B cell (primary cell): ENCODE measurements around the gene ENOX1. TPM values are rescaled to one million over a fixed set of nuclear protein-coding genes. Genes with fewer than 3 reads are reported as not detected.

Experiments used
- ATAC-seq: fragments of 200-7000 bp; cut with Tn5 transposase; one replicate; pipeline ENCODE4 v1.10.0; 2021; ENCODE audit warnings: low read depth, mild to moderate bottlenecking, moderate number of reproducible peaks, moderate library complexity
- CTCF ChIA-PET: fragments of 350-600 bp; sonication (Branson Sonifier 250); formaldehyde crosslinking; loops from one replicate; lab custom pipeline; 2021; ENCODE audit warnings: antibody characterized with exemption, inconsistent platforms; lab: Charles Lee
- POLR2A ChIA-PET: fragments of 350-600 bp; sonication (Branson Sonifier 250); formaldehyde crosslinking; loops from one replicate; lab custom pipeline; 2021; ENCODE audit warnings: antibody characterized with exemption; lab: Charles Lee
- DNase-seq: peaks from one replicate; pipeline ENCODE4 v3.0.0; 2013
- H2AFZ ChIP-seq: 2 replicates; pipeline ENCODE4 v1.6.1; 2012; ENCODE audit warnings: mild to moderate bottlenecking, low read depth, low read length; ENCODE audit not compliant: insufficient read depth, poor library complexity, severe bottlenecking
- H3K27ac ChIP-seq, 2 donors: 1 replicate in 1 of 2; 2 replicates in 1 of 2; pipeline ENCODE4 v1.5.1; 2012 to 2013; ENCODE audit warnings: low read length in 2 of 2, mild to moderate bottlenecking in 2 of 2, moderate library complexity in 1 of 2
- H3K27me3 ChIP-seq, 4 experiments: fragments of 200-600 bp in 1 of 4; sonication (generic) in 1 of 4; replicated peaks in 1 of 4; 1 replicate in 2 of 4; 2 replicates in 2 of 4; pipeline versions ENCODE4 v1.6.1 to v1.7.0; 2013 to 2016; ENCODE audit warnings: low read length in 3 of 4, mild to moderate bottlenecking in 2 of 4, mixed read lengths in 1 of 4, moderate library complexity in 1 of 4; ENCODE audit not compliant: insufficient read depth in 4 of 4, control insufficient read depth in 3 of 4; ENCODE audit errors: control extremely low read depth in 1 of 4
- H3K36me3 ChIP-seq, 2 experiments: replicated peaks in 1 of 2; 1 replicate in 1 of 2; 2 replicates in 1 of 2; pipeline versions ENCODE4 v1.6.1 to v1.7.1; 2013; ENCODE audit warnings: low read length in 1 of 2; ENCODE audit not compliant: insufficient read depth in 2 of 2, control insufficient read depth in 1 of 2; ENCODE audit errors: control extremely low read depth in 1 of 2, extremely low read depth in 1 of 2
- H3K4me1 ChIP-seq, 2 donors: fragments of 200-600 bp in 1 of 2; sonication (generic) in 1 of 2; 1 replicate in 1 of 2; 2 replicates in 1 of 2; pipeline versions ENCODE4 v1.5.1 to v1.6.1; 2013 to 2017; ENCODE audit warnings: low read length in 2 of 2; ENCODE audit not compliant: control insufficient read depth in 2 of 2, insufficient read depth in 2 of 2
- H3K4me2 ChIP-seq: replicated peaks from 2 replicates; pipeline ENCODE3; 2012; ENCODE audit warnings: mild to moderate bottlenecking, low read depth, low read length; ENCODE audit not compliant: poor library complexity, severe bottlenecking
- H3K4me3 ChIP-seq, 5 experiments: fragments of 200-600 bp in 1 of 5; sonication (generic) in 1 of 5; 1 replicate in 3 of 5; 2 replicates in 2 of 5; pipeline versions ENCODE4 v1.5.1 to v1.7.0; 2011 to 2016; ENCODE audit warnings: low read length in 4 of 5, mild to moderate bottlenecking in 4 of 5, low read depth in 2 of 5, control low read depth in 1 of 5, moderate library complexity in 1 of 5; ENCODE audit not compliant: insufficient read depth in 1 of 5; ENCODE audit errors: control extremely low read depth in 1 of 5, extremely low read depth in 1 of 5
- H3K79me2 ChIP-seq: fragments of 200-600 bp; sonication (generic); one replicate; pipeline ENCODE4 v1.6.0; 2016; ENCODE audit warnings: low read length; ENCODE audit not compliant: control insufficient read depth, insufficient read depth
- H3K9ac ChIP-seq: fragments of 200-600 bp; sonication (generic); 2 replicates; pipeline ENCODE4 v1.6.1; 2017; ENCODE audit warnings: mild to moderate bottlenecking, low read length, moderate library complexity
- H3K9me3 ChIP-seq, 3 donors: one replicate each; pipeline versions ENCODE4 v1.6.1 to v1.7.1; 2013; ENCODE audit warnings: low read length in 2 of 3; ENCODE audit not compliant: control insufficient read depth in 2 of 3, insufficient read depth in 1 of 3; ENCODE audit errors: control extremely low read depth in 1 of 3
- H4K20me1 ChIP-seq: 2 replicates; pipeline ENCODE4 v1.6.0; 2012; ENCODE audit warnings: mild to moderate bottlenecking, low read length; ENCODE audit not compliant: insufficient read depth, control insufficient read depth, poor library complexity, severe bottlenecking
- H3K27ac Mint-ChIP-seq: one replicate; pipeline ENCODE4 v1.8.0; 2021; ENCODE audit warnings: mixed read lengths
- H3K27me3 Mint-ChIP-seq: one replicate; pipeline ENCODE4 v1.8.0; 2021; ENCODE audit warnings: mixed read lengths
- H3K4me1 Mint-ChIP-seq: one replicate; pipeline ENCODE4 v1.8.0; 2021; ENCODE audit warnings: mixed read lengths
- H3K4me3 Mint-ChIP-seq: one replicate; pipeline ENCODE4 v1.8.0; 2021; ENCODE audit warnings: mixed read lengths
- H3K9me3 Mint-ChIP-seq: one replicate; pipeline ENCODE4 v1.8.0; 2022; ENCODE audit warnings: mixed read lengths; ENCODE audit not compliant: insufficient read depth
- EZH2 ChIP-seq: IDR thresholded peaks from 2 replicates; pipeline ENCODE4 v1.6.1; 2012; ENCODE audit warnings: borderline replicate concordance, low read depth, mild to moderate bottlenecking, moderate library complexity, low read length; ENCODE audit not compliant: insufficient read depth, poor library complexity, severe bottlenecking
- WGBS: methylation state at CpG from one replicate; pipeline ENCODE4 v1.1.5; 2013; ENCODE audit warnings: missing lambda C conversion rate; ENCODE audit not compliant: insufficient coverage; 5-methylcytosine and 5-hydroxymethylcytosine counted together
- intact Hi-C: fragments of 100-400 bp; cut with micrococcal nuclease; formaldehyde crosslinking; loops from one replicate; pipeline ENCODE4 v1.10.0; 2022
- polyA plus RNA-seq: library from polyadenylated mRNA; depleted of rRNA; stranded (reverse); fragments of >200 nt; gene quantifications from 2 replicates; pipeline ENCODE4 v1.2.3, GENCODE V29; 2012
- total RNA-seq, 2 donors: library from RNA; stranded (reverse); fragments of 120-200 nt in 1 of 2; gene quantifications; 1 replicate in 1 of 2; 2 replicates in 1 of 2; pipeline versions ENCODE4 v1.2.3 to v1.2.4, GENCODE V29; 2013 to 2022
- TF ChIP-seq, protein P1 (sequence below): fragments of 200-600 bp; IDR thresholded peaks from one replicate; pipeline ENCODE4 v1.8.0; 2022; ENCODE audit warnings: antibody characterized with exemption, mild to moderate bottlenecking

ENOX1 gene
- total and polyA plus RNA-seq, 2 donors (not counting 1 experiment from before 2014, with no cell fraction given) = not detected

DNA sequence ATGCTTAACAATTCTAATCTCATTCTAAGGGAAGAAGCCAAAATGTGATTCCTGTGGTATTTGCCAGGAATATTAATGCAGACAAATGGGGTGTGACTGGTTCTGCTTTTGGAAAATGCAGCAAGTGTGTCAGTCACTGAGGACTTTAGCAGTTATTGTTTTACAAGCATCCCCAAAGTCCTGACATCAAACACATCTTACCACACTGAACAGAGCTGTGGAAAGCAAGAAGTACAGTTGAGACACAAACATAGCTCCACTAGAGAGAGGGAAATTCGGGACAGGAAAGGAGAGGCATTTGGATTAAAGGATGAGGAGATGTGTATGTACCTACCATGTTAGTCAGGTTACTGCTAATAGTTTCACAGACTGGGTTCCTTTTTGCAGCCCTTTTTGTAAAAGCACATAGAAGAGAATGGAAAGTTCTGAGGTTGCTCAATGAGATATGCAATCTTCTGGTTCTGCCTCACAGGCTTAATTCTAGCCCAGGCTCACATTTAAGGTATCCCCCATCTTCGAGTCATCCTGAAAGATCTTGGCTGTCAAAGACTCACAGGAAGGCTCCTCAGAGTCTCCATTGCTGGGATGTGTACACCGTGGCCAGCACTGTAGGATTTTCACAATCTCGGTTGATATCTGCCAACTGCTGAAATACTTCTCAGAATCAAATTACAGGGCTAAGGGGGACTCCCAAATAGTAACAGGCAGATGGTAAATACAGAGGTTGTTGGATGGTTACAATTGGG, 446.8 kb downstream of the ENOX1 start:
- ATAC-seq = no peak
- H3K27me3 Mint-ChIP-seq = peaks cover 5% of the 10 kb centered on the region

DNA sequence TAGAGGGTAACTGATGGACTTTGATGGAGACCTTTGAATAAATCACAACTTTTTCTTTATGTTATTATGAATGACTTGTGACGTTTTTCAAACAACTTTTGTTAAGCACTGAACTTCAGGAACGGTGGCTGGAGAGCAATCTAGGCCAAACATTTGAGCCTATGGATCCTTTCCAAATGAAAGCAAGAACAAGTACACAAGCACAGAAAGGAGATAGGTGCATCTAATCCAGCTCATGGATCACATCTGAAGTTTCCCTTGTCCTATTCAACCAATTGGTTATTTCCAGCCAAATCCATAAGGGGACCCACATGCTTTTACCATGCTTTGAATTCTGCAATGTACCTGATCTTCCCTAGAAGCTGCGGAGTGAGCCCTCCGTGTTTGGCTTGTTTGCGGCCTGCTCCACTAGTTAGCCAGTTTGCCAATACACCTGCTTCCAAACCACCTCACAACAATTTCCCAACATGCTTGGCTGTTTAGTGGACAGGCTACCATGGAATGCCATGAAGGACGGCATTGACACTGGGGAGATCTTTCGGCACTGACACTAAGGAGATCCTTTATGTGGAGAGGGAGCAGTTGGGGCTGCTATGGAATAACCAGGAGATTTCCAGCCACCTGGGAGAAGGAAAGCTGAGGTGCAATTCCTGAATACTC, 447.5 kb downstream of the ENOX1 start:
- no peaks in the 10 kb centered on the region for H3K9me3 Mint-ChIP-seq
- no peak for DNase-seq
- H3K9me3 ChIP-seq = no peaks in the 10 kb centered on the region
- no peak for TF ChIP-seq EZH2
- TF ChIP-seq, protein P1, sequence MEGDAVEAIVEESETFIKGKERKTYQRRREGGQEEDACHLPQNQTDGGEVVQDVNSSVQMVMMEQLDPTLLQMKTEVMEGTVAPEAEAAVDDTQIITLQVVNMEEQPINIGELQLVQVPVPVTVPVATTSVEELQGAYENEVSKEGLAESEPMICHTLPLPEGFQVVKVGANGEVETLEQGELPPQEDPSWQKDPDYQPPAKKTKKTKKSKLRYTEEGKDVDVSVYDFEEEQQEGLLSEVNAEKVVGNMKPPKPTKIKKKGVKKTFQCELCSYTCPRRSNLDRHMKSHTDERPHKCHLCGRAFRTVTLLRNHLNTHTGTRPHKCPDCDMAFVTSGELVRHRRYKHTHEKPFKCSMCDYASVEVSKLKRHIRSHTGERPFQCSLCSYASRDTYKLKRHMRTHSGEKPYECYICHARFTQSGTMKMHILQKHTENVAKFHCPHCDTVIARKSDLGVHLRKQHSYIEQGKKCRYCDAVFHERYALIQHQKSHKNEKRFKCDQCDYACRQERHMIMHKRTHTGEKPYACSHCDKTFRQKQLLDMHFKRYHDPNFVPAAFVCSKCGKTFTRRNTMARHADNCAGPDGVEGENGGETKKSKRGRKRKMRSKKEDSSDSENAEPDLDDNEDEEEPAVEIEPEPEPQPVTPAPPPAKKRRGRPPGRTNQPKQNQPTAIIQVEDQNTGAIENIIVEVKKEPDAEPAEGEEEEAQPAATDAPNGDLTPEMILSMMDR = no peak
- H3K4me1 Mint-ChIP-seq = no peaks in the 10 kb centered on the region
- H3K4me1 ChIP-seq = no peaks in the 10 kb centered on the region
- ChIA-PET CTCF (no interaction called here), POLR2A (no interaction called here)
- intact Hi-C loops = no loop called here
- no peak overlapping the region for H3K4me3 Mint-ChIP-seq
- H3K9ac ChIP-seq = no peak overlapping the region
- H3K27me3 ChIP-seq = no peaks in the 10 kb centered on the region
- no peaks in the 10 kb centered on the region for H3K79me2 ChIP-seq
- no peak overlapping the region for H3K27ac ChIP-seq
- ATAC-seq = no peak
- H3K36me3 ChIP-seq = no peaks in the 10 kb centered on the region
- H3K27me3 Mint-ChIP-seq = no peaks in the 10 kb centered on the region
- H3K27ac Mint-ChIP-seq = no peak overlapping the region
- H3K4me3 ChIP-seq = no peak overlapping the region
- H2AFZ ChIP-seq = no peak overlapping the region
- H3K4me2 ChIP-seq = no peak overlapping the region
- 96% methylated on average over 4 of the region's 7 CpGs for WGBS
- no peaks in the 10 kb centered on the region for H4K20me1 ChIP-seq

More for the DNA sequence above, 446.8 kb downstream of the ENOX1 start:
- ChIA-PET CTCF (no interaction called here), POLR2A (no interaction called here)
- TF ChIP-seq EZH2 = no peak
- TF ChIP-seq, protein P1 = no peak
- 83% methylated on average over 3 of the region's 4 CpGs for WGBS
- H3K27ac ChIP-seq = no peak overlapping the region
- H3K27ac Mint-ChIP-seq = no peak overlapping the region
- H3K79me2 ChIP-seq = no peaks in the 10 kb centered on the region
- no peaks in the 10 kb centered on the region for H3K4me1 ChIP-seq
- intact Hi-C loops = no loop called here
- no peaks in the 10 kb centered on the region for H3K9me3 Mint-ChIP-seq
- H3K27me3 ChIP-seq = no peaks in the 10 kb centered on the region
- H3K36me3 ChIP-seq = no peaks in the 10 kb centered on the region
- no peak overlapping the region for H2AFZ ChIP-seq
- no peak overlapping the region for H3K9ac ChIP-seq
- H3K4me3 Mint-ChIP-seq = no peak overlapping the region
- no peak overlapping the region for H3K4me3 ChIP-seq
- no peak overlapping the region for H3K4me2 ChIP-seq
- no peaks in the 10 kb centered on the region for H3K9me3 ChIP-seq
- no peaks in the 10 kb centered on the region for H4K20me1 ChIP-seq
- DNase-seq = no peak
- H3K4me1 Mint-ChIP-seq = no peaks in the 10 kb centered on the region
